Astrocyte of the spinal cord (primary cell): Measurements from ENCODE around the gene SLC35F4.

Source experiments
- DNase-seq: peaks from one replicate; pipeline ENCODE4 v3.0.0; 2011; ENCODE audit warnings: low read depth, low spot score
- H3K4me3 ChIP-seq: 2 replicates; pipeline ENCODE4 v1.5.1; 2011; ENCODE audit warnings: low read depth, mild to moderate bottlenecking, low read length, moderate library complexity
- in situ Hi-C: cut with HindIII; loops from 2 replicates; pipeline ENCODE4 v1.10.0; 2017; ENCODE audit warnings: low sequenced_read_pairs
- TF ChIP-seq, protein P1 (sequence below): IDR thresholded peaks from 2 replicates; pipeline ENCODE4 v1.5.1; 2012; ENCODE audit warnings: low read depth, mild to moderate bottlenecking, low read length, inconsistent platforms

The SLC35F4 gene

DNA sequence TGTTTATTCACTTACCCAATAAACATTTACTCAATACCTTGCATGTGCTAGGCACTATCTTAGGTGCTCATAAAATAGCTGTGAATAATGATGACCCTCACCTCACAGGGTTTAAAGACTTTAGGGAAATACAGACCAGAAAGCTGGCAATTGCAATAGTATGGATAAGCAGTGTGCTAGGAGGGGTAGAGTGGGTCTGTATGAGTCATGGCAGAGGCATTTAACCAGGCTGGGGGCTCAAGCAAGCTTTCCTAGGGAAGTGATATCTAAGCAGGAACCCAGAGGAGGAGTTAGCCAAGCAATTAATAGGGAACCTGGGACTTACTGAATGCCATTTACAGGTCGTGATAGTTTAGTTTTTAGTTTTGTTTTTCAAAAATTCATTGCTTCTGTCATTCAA, 248.4 kb downstream of the SLC35F4 start:
- in situ Hi-C loops: no loop called here
- no peak for DNase-seq
- H3K4me3 ChIP-seq: no peak overlapping the region
- TF ChIP-seq, protein P1, sequence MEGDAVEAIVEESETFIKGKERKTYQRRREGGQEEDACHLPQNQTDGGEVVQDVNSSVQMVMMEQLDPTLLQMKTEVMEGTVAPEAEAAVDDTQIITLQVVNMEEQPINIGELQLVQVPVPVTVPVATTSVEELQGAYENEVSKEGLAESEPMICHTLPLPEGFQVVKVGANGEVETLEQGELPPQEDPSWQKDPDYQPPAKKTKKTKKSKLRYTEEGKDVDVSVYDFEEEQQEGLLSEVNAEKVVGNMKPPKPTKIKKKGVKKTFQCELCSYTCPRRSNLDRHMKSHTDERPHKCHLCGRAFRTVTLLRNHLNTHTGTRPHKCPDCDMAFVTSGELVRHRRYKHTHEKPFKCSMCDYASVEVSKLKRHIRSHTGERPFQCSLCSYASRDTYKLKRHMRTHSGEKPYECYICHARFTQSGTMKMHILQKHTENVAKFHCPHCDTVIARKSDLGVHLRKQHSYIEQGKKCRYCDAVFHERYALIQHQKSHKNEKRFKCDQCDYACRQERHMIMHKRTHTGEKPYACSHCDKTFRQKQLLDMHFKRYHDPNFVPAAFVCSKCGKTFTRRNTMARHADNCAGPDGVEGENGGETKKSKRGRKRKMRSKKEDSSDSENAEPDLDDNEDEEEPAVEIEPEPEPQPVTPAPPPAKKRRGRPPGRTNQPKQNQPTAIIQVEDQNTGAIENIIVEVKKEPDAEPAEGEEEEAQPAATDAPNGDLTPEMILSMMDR: no peak

DNA sequence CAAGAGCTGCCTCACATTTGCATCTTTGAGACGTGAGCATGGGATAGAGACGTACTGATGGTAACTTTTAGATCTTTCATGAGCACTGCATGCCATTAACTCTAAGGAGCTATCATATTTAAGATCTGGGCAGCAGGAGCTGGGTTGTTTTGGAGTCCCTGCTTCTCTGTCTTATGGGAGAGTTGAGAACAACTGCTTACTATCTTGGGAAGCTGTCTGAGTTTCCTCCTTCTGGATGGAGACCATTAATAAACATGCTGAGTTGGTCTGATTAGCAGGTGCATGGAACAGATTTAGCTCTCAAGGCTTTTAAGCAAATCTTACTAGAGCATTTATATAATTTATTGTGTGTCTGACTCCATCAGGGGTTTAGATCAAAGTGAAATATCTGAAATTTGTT, 252.9 kb downstream of the SLC35F4 start:
- H3K4me3 ChIP-seq: no peak overlapping the region
- TF ChIP-seq, protein P1: no peak
- in situ Hi-C loops: no loop called here
- DNase-seq: no peak

DNA sequence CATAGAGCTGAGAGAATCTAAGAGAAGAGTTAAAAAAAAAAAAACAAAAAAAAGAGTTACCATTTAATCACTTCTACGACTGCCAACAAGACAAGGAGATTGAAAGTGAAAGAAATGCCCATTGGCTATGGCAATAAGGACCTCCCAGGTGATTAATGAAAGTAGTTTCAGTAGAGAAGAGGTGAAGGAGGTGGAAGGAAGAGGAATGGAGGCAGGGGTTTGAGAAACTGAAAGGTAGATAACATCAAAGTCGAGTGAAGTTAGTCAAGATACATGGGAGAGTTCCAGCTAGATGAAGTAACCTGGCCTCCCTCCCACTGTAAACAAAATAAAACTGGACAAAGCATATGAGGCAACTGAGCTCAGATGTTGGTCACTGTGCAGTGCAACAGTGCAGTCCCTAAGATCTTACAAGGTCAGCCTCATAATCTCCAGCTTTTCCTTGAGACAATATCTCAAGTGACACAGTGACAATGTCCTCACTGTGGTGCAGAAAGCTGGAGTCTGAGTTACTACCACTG, 254.3 kb downstream of the SLC35F4 start:
- DNase-seq: no peak
- in situ Hi-C loops: no loop called here
- TF ChIP-seq, protein P1: no peak
- H3K4me3 ChIP-seq: no peak overlapping the region

DNA sequence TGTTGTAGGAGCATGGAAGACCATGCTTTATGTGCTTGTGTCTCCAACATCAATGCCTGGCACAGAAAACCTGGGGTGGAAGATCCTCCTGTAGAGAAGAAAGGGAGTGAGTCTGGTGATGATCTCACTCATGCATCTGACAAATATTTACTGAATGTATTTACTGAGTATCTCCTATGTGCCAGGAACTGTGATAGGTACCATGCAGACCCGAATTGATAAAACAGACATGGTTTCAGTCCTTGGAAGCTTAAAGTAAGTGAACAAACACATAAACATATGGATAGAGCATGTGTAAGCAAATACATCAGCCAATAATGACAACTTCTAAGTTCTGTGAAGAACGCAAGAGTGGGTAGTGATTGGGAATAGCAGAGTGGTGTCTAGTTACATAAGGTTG, 255.3 kb downstream of the SLC35F4 start:
- in situ Hi-C loops: no loop called here
- TF ChIP-seq, protein P1: no peak
- DNase-seq: no peak

DNA sequence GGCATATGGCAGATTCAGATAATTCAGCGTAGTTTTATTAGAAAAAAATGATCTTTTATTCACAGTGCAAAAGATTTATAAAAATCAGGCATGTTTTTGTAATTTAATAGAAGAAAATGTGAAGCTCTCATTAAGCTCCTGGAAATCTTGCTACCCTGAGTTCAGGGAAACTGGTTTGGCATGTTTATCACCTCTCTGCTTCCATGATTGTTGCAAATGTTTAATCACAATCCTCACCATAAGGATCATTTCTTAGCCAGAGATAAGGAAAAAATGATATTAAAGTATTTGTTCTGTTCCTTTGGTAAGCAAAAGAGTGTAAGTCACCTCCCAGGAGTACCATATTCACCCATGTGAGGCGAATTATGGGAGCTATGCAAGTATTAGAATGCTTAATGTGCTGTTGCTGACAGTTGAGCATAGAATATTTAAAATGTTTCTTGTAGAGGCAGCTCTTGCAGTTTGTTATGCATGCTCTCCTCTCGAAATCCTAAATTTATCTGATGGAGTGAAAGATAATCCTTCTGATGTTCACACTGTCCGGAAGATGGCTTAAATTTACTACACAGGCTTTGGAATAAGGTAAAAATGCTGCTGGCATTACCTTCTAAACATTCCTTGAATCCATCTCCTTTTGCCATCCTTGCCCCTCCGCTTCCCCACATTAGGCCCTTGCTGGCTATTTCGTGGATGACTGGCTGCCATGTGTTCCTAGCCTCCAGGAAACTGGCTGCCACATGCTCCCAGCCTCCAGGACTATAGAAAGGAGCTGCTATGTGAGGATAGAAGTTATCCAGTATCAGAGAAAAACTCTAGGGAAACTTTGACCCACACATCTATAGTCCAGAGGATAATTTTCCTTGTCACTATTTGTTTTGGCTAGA, 256.5 kb downstream of the SLC35F4 start:
- in situ Hi-C loops: no loop called here
- no peak for DNase-seq
- no peak overlapping the region for H3K4me3 ChIP-seq
- TF ChIP-seq, protein P1: no peak

More for the DNA sequence above, 255.3 kb downstream of the SLC35F4 start:
- no peak overlapping the region for H3K4me3 ChIP-seq

DNA sequence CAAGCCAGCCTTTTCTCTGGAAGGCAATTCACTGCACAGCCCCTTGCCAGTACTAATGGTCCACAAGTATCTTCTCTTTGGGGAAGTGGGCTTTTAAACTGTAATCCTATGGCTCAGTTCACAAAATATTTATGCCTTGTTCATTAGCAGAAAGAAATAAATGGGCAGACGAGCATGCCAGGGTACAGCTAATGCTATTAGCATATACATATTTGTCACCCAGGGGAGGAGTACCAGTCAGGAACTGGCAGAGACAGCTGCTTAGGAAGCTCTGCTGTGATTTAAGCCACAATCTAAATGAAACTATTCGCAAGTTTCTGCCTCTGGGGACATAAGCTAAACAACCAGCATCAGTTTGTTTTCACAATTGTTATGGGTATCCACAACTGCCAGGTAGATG, 258.8 kb downstream of the SLC35F4 start:
- in situ Hi-C loops: no loop called here
- no peak overlapping the region for H3K4me3 ChIP-seq
- TF ChIP-seq, protein P1: no peak

More for the DNA sequence above, 258.8 kb downstream of the SLC35F4 start:
- DNase-seq: no peak
